T-helper 22 cell (primary cell): ENCODE measurements around the gene BAG5.

Source experiments
- DNase-seq: peaks from one replicate; pipeline ENCODE4 v3.0.0-alpha.2; 2020; ENCODE audit warnings: low read depth

BAG5 gene

GRCh38 chr14:103508521-103509329 lies 53.7 kb downstream of the BAG5 start:
- no peak for DNase-seq

- no peak for DNase-seq
Measured at GRCh38 chr14:103507751-103508150, 54.7 kb downstream of the BAG5 start.
